ENCODE results near the gene RAB25. TPM values are rescaled to one million over a fixed set of nuclear protein-coding genes. Genes with fewer than 3 reads are reported as not detected.

The RAB25 gene
- total and polyA plus RNA-seq, 2 experiments from 2014 or later, result 71.1 to 106 TPM

DNA sequence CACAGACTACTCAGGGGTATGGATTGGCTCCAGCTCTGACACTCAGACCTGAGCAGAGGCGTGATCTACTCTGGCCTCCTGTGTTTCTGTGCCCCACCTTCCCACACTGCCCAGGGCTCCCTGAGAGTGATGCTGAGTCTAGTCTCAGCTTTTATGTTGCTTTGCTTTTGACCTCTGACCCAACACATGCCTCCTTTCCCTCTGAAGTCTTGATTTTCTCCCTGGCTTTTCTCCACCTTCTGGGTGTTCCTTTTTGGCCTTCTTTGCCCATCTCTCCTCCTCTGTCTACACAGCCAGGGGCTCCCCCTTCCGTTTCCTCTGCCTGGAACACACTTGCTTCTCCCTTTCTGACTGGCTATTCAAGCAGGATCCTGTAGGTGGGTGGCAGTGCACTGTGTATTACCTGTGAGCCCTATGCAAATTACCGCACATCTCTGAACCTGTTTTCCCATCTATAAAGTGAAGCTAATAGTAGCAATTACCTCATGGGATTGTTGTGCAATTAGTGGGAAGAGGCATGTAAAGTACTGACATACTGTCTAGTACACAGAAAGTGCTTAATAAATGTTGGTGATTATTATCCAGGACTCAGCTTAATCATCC is 35.0 kb downstream of the RAB25 start:
- Histone ChIP-seq H3K4me2 (no peak overlapping the region), H3K9me3 (ENCODE audit: low read depth) (no peaks in the 10 kb centered on the region), H3K9me2 (replicated peaks; ENCODE audit: insufficient read depth) (no peaks in the 10 kb centered on the region), H2AFZ (no peak overlapping the region), H3K27ac (peak overlapping the region; percentile 84), H3K79me2 (peaks cover 87% of the 10 kb centered on the region), H3K27me3 (no peaks in the 10 kb centered on the region), H3K4me3 (no peak overlapping the region), H3K36me3 (replicated peaks; ENCODE audit: insufficient read depth, low read depth) (no peaks in the 10 kb centered on the region), H3K4me1 (ENCODE audit: insufficient read depth) (peaks cover 15% of the 10 kb centered on the region), H4K20me1 (ENCODE audit: insufficient read depth, poor library complexity, severe bottlenecking) (no peaks in the 10 kb centered on the region)
- TF ChIP-seq EZH2 (IDR thresholded peaks at IDR 0.05; ENCODE audit: borderline replicate concordance), result no peak
- no peak for TF ChIP-seq EZH2phosphoT487 (IDR thresholded peaks at IDR 0.05; ENCODE audit: low read depth, severe bottlenecking, unreplicated experiment)
- TF ChIP-seq CTCF (IDR thresholded peaks at IDR 0.05; ENCODE audit: poor library complexity), result no peak
- WGBS (ENCODE audit: low lambda C conversion rate, missing lambda C conversion rate), result 94% methylated on average over 3 of the region's 3 CpGs
- no peak for DNase-seq (ENCODE audit: low spot score)

GRCh38 chr1:156096640-156097391 is 35.9 kb downstream of the RAB25 start:
- H3K27ac ChIP-seq, result peak overlapping the region; percentile 84
- WGBS (ENCODE audit: low lambda C conversion rate, missing lambda C conversion rate), result 53% methylated on average over 14 of the region's 14 CpGs
- no peak overlapping the region for H3K4me2 ChIP-seq

DNA sequence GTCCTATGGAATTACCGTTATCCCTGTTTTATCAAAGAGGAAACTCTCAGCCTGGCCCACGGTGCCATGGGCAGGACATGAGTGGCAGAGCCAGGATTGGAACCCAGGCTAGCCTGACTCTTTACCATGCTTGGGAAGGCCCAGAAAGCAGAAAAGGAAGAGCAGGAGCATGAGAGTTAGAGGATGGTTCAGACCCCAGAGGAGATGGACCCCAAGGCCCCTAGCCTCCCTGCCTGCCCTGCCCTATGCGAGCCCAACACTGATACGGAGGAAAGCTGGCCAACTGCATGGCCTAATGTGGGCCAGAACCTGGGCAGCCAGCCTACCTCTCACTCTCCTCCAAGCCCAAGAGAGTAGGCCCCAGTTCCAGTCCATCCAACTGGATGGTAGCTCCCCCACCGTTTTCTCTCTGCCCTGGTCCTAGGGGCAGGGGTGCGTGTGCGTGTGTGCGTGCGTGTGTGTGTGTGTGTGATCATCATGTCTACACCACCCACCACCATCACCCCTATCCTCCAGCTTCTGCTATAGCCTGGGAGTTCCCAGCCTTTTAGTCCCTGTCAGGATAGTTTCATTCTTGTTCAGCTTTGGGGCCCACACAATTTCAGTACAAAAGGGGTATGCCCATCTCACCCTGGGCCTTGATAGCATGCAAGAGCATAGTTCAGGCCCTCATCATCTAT is 36.7 kb downstream of the RAB25 start:
- TF ChIP-seq EZH2phosphoT487 (IDR thresholded peaks at IDR 0.05; ENCODE audit: low read depth, severe bottlenecking, unreplicated experiment), result no peak
- no peak for TF ChIP-seq EZH2 (IDR thresholded peaks at IDR 0.05; ENCODE audit: borderline replicate concordance)
- no peak for TF ChIP-seq CTCF (IDR thresholded peaks at IDR 0.05; ENCODE audit: poor library complexity)
- no peaks in the 10 kb centered on the region for H3K27me3 ChIP-seq
- H3K27ac ChIP-seq, result peak overlapping the region; percentile 84
- H3K4me3 ChIP-seq, result no peak overlapping the region
- no peak overlapping the region for H3K4me2 ChIP-seq
- no peak for DNase-seq (ENCODE audit: low spot score)
- H3K9me3 ChIP-seq (ENCODE audit: low read depth), result no peaks in the 10 kb centered on the region
- no peaks in the 10 kb centered on the region for H3K36me3 ChIP-seq (replicated peaks; ENCODE audit: insufficient read depth, low read depth)
- H3K79me2 ChIP-seq, result peaks cover 82% of the 10 kb centered on the region
- WGBS (ENCODE audit: low lambda C conversion rate, missing lambda C conversion rate), result 93% methylated on average over 9 of the region's 9 CpGs
- no peak overlapping the region for H2AFZ ChIP-seq
- H3K9me2 ChIP-seq (replicated peaks; ENCODE audit: insufficient read depth), result no peaks in the 10 kb centered on the region
- no peaks in the 10 kb centered on the region for H4K20me1 ChIP-seq (ENCODE audit: insufficient read depth, poor library complexity, severe bottlenecking)
- peaks cover 23% of the 10 kb centered on the region for H3K4me1 ChIP-seq (ENCODE audit: insufficient read depth)

More at GRCh38 chr1:156096640-156097391, 35.9 kb downstream of the RAB25 start:
- Histone ChIP-seq H3K4me3 (no peak overlapping the region), H3K9me3 (ENCODE audit: low read depth) (no peaks in the 10 kb centered on the region), H3K27me3 (no peaks in the 10 kb centered on the region), H4K20me1 (ENCODE audit: insufficient read depth, poor library complexity, severe bottlenecking) (no peaks in the 10 kb centered on the region), H3K9me2 (replicated peaks; ENCODE audit: insufficient read depth) (no peaks in the 10 kb centered on the region), H3K79me2 (peaks cover 82% of the 10 kb centered on the region), H3K4me1 (ENCODE audit: insufficient read depth) (peaks cover 16% of the 10 kb centered on the region), H3K36me3 (replicated peaks; ENCODE audit: insufficient read depth, low read depth) (no peaks in the 10 kb centered on the region), H2AFZ (no peak overlapping the region)
- TF ChIP-seq EZH2phosphoT487 (IDR thresholded peaks at IDR 0.05; ENCODE audit: low read depth, severe bottlenecking, unreplicated experiment) (no peak), CTCF (IDR thresholded peaks at IDR 0.05; ENCODE audit: poor library complexity) (peak; percentile 90)
- peak; percentile 92 for DNase-seq (ENCODE audit: low spot score)
